ENCODE data around the gene USP9X.
"Not testable (repeated sequence)": the region's sequence is repeated elsewhere in the genome, so short reads cannot be mapped to it uniquely, and the experiment has no call there.

Gene USP9X

GRCh38 chrX:41192880-41193279 is 107.6 kb downstream of the USP9X start:
- no peak for DNase-seq

GRCh38 chrX:41198410-41198809 is 113.2 kb downstream of the USP9X start:
- DNase-seq: no peak

GRCh38 chrX:41200785-41201184 is 115.5 kb downstream of the USP9X start:
- DNase-seq: no peak

GRCh38 chrX:41209853-41210252 is 124.6 kb downstream of the USP9X start:
- DNase-seq: no peak

- no peak for DNase-seq
Measured at GRCh38 chrX:41224605-41225004, 139.4 kb downstream of the USP9X start.

- DNase-seq: no peak
Measured at GRCh38 chrX:41233988-41234387, 148.7 kb downstream of the USP9X start.

GRCh38 chrX:41234471-41234870 is 149.2 kb downstream of the USP9X start:
- not testable (repeated sequence) for DNase-seq

GRCh38 chrX:41234962-41235361 is 149.7 kb downstream of the USP9X start:
- DNase-seq: no peak

GRCh38 chrX:41236629-41237028 is 151.4 kb downstream of the USP9X start:
- DNase-seq: no peak

- DNase-seq: no peak
Measured at GRCh38 chrX:41240509-41240908, 155.3 kb downstream of the USP9X start.

GRCh38 chrX:41241962-41242361 is 156.7 kb downstream of the USP9X start:
- no peak for DNase-seq

- no peak for DNase-seq
Measured at GRCh38 chrX:41245641-41246040, 160.4 kb downstream of the USP9X start.

GRCh38 chrX:41250867-41251266 is 165.6 kb downstream of the USP9X start:
- no peak for DNase-seq

- no peak for DNase-seq
Measured at GRCh38 chrX:41257801-41258200, 172.6 kb downstream of the USP9X start.

- no peak for DNase-seq
Measured at GRCh38 chrX:41258226-41258625, 173.0 kb downstream of the USP9X start.

GRCh38 chrX:41258871-41259270 is 173.6 kb downstream of the USP9X start:
- DNase-seq: no peak

- DNase-seq: no peak
Measured at GRCh38 chrX:41259516-41259915, 174.3 kb downstream of the USP9X start.

GRCh38 chrX:41265615-41266014 is 180.4 kb downstream of the USP9X start:
- DNase-seq: no peak

GRCh38 chrX:41273638-41274037 is 188.4 kb downstream of the USP9X start:
- DNase-seq: no peak

GRCh38 chrX:41275661-41276609 is 190.7 kb downstream of the USP9X start:
- DNase-seq: no peak

GRCh38 chrX:41276661-41277506 is 191.6 kb downstream of the USP9X start:
- DNase-seq: no peak

- not testable (repeated sequence) for DNase-seq
Measured at GRCh38 chrX:41282307-41282706, 197.1 kb downstream of the USP9X start.

- DNase-seq: not testable (repeated sequence)
Measured at GRCh38 chrX:41285928-41286327, 200.7 kb downstream of the USP9X start.
